Memory B cell (primary cell): ENCODE data around the gene WIZ.
"Not testable (repeated sequence)": the region's sequence is repeated elsewhere in the genome, so short reads cannot be mapped to it uniquely, and the experiment has no call there.

Experiments
- ATAC-seq: fragments of 150-1000 bp; cut with Tn5 transposase; 2 replicates; pipeline ENCODE4 v1.10.0; 2021; ENCODE audit warnings: low read depth, mild to moderate bottlenecking, moderate library complexity
- DNase-seq, 2 donors: peaks; one replicate each; pipeline ENCODE4 v3.0.0; 2022; ENCODE audit warnings: low spot score in 2 of 2
- H3K27ac Mint-ChIP-seq: one replicate; pipeline ENCODE4 v1.8.0; 2022; ENCODE audit warnings: mild to moderate bottlenecking, moderate library complexity, mixed read lengths
- H3K27me3 Mint-ChIP-seq: one replicate; pipeline ENCODE4 v1.8.0; 2022; ENCODE audit warnings: mixed read lengths
- H3K36me3 Mint-ChIP-seq: one replicate; pipeline ENCODE4 v1.8.0; 2022; ENCODE audit warnings: mild to moderate bottlenecking, mixed read lengths
- H3K4me1 Mint-ChIP-seq: one replicate; pipeline ENCODE4 v1.8.0; 2022; ENCODE audit warnings: mixed read lengths
- H3K4me3 Mint-ChIP-seq: one replicate; pipeline ENCODE4 v1.8.0; 2022; ENCODE audit warnings: mild to moderate bottlenecking, moderate library complexity, mixed read lengths
- H3K9me3 Mint-ChIP-seq: one replicate; pipeline ENCODE4 v1.8.0; 2022; ENCODE audit warnings: mixed read lengths

Gene WIZ, protein sequence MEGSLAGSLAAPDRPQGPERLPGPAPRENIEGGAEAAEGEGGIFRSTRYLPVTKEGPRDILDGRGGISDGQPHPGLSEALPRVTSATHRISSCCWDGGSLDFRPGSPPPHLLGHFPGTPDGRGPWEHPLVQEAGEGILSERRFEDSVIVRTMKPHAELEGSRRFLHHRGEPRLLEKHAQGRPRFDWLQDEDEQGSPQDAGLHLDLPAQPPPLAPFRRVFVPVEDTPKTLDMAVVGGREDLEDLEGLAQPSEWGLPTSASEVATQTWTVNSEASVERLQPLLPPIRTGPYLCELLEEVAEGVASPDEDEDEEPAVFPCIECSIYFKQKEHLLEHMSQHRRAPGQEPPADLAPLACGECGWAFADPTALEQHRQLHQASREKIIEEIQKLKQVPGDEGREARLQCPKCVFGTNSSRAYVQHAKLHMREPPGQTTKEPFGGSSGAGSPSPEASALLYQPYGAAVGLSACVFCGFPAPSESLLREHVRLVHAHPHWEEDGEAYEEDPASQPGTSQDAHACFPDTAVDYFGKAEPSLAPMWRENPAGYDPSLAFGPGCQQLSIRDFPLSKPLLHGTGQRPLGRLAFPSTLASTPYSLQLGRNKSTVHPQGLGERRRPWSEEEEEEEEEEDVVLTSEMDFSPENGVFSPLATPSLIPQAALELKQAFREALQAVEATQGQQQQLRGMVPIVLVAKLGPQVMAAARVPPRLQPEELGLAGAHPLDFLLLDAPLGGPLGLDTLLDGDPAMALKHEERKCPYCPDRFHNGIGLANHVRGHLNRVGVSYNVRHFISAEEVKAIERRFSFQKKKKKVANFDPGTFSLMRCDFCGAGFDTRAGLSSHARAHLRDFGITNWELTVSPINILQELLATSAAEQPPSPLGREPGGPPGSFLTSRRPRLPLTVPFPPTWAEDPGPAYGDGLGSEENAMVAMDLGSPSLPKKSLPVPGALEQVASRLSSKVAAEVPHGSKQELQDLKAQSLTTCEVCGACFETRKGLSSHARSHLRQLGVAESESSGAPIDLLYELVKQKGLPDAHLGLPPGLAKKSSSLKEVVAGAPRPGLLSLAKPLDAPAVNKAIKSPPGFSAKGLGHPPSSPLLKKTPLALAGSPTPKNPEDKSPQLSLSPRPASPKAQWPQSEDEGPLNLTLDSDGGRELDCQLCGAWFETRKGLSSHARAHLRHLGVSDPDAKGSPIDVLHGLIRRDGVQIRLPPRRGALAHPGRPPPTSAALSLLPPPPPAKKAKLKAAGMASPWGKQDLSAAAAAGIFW (N-terminal part only)

DNA sequence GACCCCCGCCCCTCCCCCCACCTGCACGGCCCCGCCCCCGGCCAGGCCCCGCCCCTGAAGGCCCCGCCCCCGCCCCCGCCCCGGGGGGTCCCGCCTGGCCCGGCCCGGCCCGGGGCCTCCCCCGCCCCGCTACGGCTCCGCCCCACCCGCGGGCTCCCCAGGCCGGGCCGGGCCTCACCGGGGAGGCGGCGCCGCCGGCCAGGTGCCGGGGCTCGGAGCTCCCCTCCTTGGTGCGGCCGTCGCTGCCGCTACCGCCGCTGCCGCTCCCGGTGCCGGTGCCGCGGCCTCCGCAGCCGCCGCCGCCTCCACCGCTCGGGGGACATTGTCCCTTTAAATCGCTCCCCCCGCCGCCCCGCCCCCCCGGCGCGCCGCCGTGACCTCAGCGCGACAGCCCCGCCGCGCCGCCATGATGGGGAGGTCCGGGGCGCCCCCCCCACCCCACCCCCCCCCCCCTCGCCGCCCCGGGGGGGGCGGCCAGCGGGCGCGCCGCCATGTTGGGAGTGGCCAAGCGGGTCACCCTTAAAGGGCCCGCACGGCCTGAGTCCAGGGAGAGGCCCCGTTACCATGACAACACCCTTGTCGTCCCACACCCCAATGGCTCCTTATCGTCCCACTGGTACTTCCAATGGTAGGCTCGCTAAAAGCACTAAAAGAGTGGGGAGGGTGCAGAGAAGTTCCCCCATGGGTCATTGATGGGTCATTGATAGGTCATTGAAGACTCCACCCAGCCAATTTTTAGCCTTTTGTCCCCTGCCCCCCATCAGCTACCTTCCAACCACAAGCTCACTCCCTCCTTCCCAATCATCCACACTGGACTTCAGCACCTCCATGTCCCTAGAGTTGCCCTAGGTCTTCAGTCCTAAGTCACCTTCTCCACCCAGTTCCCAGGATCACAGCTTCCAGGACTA is at the start of gene WIZ:
WIZ (minus strand) TSS at position 337 of the 908 bp plus-strand sequence. CDS start 1,649 bp downstream, outside the sequence.
- H3K4me3 Mint-ChIP-seq = peak within 1 kb of the TSS; percentile 82
- H3K4me1 Mint-ChIP-seq = peaks cover 22% of the 10 kb centered on the region
- H3K27me3 Mint-ChIP-seq = no peaks in the 10 kb centered on the region
- H3K36me3 Mint-ChIP-seq = peaks cover 16% of the 10 kb centered on the region
- DNase-seq = peak; percentile 84 to 90
- H3K9me3 Mint-ChIP-seq = no peaks in the 10 kb centered on the region
- peak within 1 kb of the TSS; percentile 86 for H3K27ac Mint-ChIP-seq
- ATAC-seq = peak; percentile 84

DNA sequence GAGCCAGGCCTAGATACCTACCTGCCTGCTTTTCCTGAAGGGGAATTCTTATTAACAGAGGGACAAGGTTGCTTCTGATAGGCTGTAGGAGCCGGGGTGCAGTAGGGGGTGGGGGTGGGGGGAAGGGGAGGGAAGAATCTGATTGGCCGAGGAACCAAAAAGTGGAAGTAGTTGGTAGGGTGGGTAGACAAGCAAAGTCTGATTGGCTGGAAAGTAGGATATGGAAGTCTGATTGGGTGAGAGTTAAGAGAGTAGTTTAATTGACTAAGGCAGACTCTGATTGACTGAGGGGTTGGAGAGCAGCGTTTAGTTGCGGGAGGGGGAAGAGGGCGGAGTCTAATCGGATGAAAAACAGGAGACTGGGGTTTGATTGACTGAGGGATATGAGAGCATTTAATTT is 49.2 kb upstream of the WIZ start:
- Mint-ChIP-seq H3K27me3 (peaks cover 19% of the 10 kb centered on the region), H3K27ac (no peak overlapping the region), H3K4me1 (no peaks in the 10 kb centered on the region), H3K9me3 (peaks cover 2% of the 10 kb centered on the region), H3K4me3 (no peak overlapping the region), H3K36me3 (no peaks in the 10 kb centered on the region)
- no peak for DNase-seq
- no peak for ATAC-seq

DNA sequence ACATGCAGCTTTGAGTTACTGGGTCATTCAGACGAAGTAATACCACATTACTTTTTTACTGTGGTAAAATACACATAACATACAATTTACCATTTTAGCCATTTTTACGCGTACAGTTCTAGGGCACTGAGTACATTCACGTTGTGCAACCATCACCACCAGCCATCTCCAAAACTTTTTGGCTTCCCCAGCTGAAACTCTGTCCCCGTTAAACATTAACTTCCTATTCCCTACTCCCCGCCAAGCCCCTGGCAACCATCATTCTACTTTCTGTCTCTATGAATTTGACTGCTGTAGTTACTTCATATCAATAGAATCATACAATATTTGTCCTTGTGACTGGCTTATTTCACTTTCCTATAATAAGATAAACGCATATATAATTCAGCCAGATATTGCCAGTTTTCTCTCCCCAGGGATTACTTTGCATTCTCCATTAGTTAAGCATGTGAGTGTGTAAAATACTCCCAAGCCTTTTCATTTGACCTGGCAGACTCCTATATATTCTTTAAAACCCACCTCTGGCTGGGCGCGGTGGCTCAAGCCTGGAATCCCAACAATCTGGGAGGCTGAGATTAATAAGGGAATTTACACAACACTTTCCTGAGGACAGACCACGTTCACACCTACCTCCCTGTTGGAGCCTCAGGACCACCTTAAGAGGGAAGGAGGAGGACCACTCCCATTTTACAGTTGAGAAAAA is 48.6 kb upstream of the WIZ start:
- DNase-seq = no peak
- no peak for ATAC-seq
- H3K4me3 Mint-ChIP-seq = no peak overlapping the region
- H3K4me1 Mint-ChIP-seq = no peaks in the 10 kb centered on the region
- H3K27ac Mint-ChIP-seq = no peak overlapping the region
- peaks cover 2% of the 10 kb centered on the region for H3K9me3 Mint-ChIP-seq
- H3K36me3 Mint-ChIP-seq = no peaks in the 10 kb centered on the region
- H3K27me3 Mint-ChIP-seq = peaks cover 19% of the 10 kb centered on the region

DNA sequence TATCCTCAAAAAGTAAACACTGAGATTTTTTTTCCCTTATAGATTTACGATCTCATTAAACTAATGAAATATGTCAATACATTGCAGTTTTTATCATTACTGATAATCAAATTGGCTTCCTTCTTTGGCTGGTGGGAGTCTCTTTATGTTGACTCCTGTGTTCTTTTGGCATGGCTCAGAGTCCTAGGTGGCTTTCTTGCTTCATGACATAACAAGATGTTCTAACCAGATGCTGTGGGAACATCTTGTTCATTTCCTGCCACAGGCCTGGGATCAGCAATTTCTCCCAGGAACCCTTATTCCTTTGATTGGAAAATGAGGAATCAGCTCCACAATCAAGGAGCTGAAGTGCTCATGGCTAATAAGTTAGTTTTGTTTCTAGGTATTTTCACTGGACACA is 45.4 kb upstream of the WIZ start:
- Mint-ChIP-seq H3K9me3 (peaks cover 2% of the 10 kb centered on the region), H3K36me3 (no peaks in the 10 kb centered on the region), H3K4me3 (no peak overlapping the region), H3K27me3 (peaks cover 14% of the 10 kb centered on the region), H3K27ac (no peak overlapping the region), H3K4me1 (no peaks in the 10 kb centered on the region)
- DNase-seq (no peak), ATAC-seq (no peak)

DNA sequence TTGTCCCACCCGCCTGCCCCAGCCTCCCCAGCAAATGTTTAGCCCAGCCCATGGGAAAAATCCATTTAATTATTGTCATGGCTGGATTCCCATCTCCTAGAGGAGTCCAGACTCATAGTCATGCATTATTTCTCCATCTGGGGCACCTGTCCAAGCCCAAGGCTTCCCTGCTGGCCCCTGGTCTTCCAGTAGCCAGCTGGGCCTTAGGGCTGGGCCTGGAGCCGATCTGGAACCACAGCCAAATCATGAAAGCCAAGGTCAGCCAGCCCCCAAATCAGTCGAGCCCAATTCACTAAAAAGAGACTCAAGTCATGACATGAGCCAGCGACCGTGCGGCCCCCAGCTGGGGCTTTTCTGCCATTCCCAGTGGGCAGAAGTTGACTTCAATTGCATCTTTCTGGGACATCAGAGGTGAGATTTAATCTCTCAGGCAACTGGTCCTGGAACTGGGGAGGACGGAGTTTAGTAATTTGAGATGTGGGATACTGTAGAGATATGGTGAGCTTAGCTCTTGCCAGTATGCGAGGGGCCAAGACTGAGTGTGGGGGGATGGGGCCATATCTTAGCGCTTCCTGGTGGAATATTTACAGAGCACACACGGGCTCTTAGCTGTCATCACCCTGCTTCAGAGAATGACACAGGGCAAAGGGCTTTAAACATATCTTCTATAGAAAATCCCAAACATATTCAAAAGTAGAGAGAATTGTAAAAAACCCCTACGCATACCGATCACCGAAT is 38.9 kb upstream of the WIZ start:
- no peak for ATAC-seq
- no peak overlapping the region for H3K4me3 Mint-ChIP-seq
- no peak for DNase-seq
- H3K27ac Mint-ChIP-seq = no peak overlapping the region
- H3K27me3 Mint-ChIP-seq = no peaks in the 10 kb centered on the region
- H3K9me3 Mint-ChIP-seq = peaks cover 2% of the 10 kb centered on the region
- H3K36me3 Mint-ChIP-seq = no peaks in the 10 kb centered on the region
- H3K4me1 Mint-ChIP-seq = no peaks in the 10 kb centered on the region

DNA sequence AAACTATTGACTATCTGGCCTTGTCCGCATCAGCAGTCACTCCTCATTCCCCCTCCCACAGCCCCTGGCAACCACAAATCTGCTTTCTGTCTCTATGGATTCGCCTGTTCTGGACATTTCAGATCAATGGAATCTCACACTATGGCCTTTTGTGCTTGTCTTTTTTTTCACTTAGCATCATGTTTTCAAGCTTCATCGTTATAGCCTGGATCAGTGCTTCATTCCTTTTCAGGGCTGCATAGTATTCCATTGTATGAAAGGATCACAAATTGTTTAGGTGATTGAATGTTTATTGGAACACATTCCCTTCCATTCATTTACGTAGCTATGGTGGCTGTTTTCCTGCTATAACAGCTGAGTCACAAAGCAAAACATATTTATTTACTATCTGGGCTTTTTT is 37.3 kb upstream of the WIZ start:
- H3K36me3 Mint-ChIP-seq = no peaks in the 10 kb centered on the region

DNA sequence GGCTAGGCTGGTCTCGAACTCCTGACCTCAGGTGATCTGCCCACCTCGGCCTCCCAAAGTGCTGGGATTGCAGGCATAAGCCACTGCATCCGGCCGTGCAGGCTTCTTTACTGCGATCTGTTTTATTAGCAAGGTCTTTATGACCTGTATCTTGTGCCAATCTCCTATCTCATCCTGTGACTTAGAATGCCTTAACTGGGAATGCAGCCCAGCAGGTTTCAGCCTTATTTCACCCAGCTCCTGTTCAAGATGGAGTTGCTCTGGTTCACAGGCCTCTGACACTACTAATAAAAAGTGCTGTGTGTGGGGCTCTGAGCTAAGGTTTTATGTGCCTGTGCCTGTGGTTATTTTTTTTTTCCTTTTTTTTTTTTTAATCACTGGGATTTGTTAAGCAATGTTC is 36.0 kb upstream of the WIZ start:
- H3K9me3 Mint-ChIP-seq, DNase-seq, H3K4me3 Mint-ChIP-seq, H3K36me3 Mint-ChIP-seq, H3K27ac Mint-ChIP-seq, H3K4me1 Mint-ChIP-seq, H3K27me3 Mint-ChIP-seq, ATAC-seq: not testable (repeated sequence)

More for the DNA sequence above, 37.3 kb upstream of the WIZ start:
- H3K27me3 Mint-ChIP-seq = no peaks in the 10 kb centered on the region
- peaks cover 2% of the 10 kb centered on the region for H3K9me3 Mint-ChIP-seq
- H3K27ac Mint-ChIP-seq = no peak overlapping the region
- no peaks in the 10 kb centered on the region for H3K4me1 Mint-ChIP-seq
- ATAC-seq (no peak), DNase-seq (no peak)
- H3K4me3 Mint-ChIP-seq = no peak overlapping the region

DNA sequence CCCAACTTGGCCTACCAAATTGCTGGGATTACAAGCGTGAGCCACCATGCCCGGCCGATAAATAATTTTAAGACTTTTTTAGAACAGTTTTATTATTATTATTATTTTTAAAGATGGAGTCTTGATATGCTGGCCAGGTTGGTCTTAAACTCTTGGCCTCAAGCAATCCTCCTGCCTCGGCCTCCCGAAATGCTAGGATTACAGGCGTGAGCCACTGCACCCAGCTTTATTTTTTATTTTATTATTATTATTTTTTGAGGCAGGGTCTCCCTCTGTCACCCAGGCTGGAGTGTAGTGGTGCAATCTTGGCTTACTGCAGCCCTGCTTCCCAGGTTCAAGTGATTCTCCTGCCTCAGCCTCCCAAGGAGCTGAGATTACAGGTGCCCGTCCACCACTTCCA is 31.2 kb upstream of the WIZ start:
- H3K27ac Mint-ChIP-seq, H3K4me1 Mint-ChIP-seq, H3K4me3 Mint-ChIP-seq, H3K36me3 Mint-ChIP-seq, H3K27me3 Mint-ChIP-seq, ATAC-seq, DNase-seq, H3K9me3 Mint-ChIP-seq: not testable (repeated sequence)

DNA sequence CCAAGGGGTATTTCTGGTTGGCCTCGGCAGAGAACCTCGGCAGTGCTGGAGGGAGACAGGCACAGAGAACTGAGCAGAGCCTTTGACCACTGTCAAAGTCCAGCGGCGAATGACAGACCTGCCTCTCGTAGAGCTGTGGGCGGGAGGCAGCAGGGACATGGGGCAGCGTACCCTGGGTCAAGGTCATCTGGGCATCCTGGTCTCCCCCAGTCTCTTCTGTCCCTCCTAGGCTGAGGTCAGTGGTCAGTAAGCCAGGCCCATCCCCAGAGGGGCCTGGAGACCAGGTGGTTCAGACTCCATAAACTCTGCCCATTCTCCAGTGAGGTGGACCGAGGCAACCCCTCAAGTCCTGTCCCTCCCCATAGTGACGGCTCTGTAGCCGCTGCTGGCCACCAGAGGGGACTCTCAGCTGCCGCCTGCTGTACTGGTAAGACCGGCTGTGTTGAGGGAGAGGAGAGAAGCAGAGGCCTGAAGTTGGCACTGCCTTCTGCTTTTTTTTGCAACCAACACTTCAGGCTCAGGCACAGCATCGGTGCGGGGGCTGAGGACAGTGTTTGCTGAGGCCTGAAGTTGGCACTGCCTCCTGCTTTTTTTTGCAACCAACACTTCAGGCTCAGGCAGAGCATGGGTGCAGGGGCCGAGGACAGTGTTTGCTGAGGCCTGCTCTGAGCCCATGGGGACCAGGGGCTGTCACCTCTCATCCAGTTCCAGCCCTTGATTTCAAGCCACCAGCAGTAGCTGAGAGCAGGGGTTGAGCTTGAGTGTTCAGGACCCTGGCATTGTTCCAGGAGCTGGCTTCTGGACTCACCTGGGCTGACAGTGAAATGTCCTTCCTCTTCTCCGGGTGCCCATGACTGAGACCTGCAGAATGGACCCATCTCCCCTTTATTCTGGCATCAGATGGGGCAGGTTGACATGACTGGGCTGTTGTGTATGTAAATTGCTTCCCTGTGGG is 29.9 kb upstream of the WIZ start, which contains the start of gene PGLYRP2:
PGLYRP2 (minus strand) TSS at position 111 of the 955 bp plus-strand sequence. CDS start 130 bp downstream, outside the sequence.
- Mint-ChIP-seq H3K4me3 (no peak within 1 kb of the TSS), H3K4me1 (no peaks in the 10 kb centered on the region), H3K27ac (no peak within 1 kb of the TSS), H3K27me3 (no peaks in the 10 kb centered on the region), H3K9me3 (no peaks in the 10 kb centered on the region), H3K36me3 (no peaks in the 10 kb centered on the region)
- ATAC-seq (no peak), DNase-seq (no peak)

DNA sequence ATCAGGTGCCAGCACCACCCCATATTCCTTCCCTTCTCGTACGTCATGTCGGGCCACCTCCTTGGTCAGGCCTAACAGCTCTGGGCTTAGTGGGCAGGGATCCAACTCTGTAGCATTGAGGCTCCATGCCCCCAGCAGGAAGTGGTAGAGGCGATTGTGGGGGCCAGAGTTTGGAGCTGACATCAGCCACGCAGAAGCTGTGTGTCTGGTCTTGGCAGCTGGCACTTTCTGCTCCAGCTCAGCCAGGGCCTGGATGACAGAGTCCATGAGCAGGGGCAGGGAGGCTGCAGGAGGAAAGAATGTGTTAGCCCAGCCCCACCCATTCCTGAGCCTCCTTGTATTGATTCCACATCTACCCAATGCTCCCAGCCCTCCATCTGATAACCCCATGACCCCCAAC is 26.6 kb upstream of the WIZ start:
- ATAC-seq = no peak
- H3K36me3 Mint-ChIP-seq = no peaks in the 10 kb centered on the region
- no peak for DNase-seq
- no peaks in the 10 kb centered on the region for H3K9me3 Mint-ChIP-seq
- no peak overlapping the region for H3K4me3 Mint-ChIP-seq
- peaks cover 4% of the 10 kb centered on the region for H3K4me1 Mint-ChIP-seq
- no peak overlapping the region for H3K27ac Mint-ChIP-seq
- H3K27me3 Mint-ChIP-seq = peaks cover 1% of the 10 kb centered on the region

DNA sequence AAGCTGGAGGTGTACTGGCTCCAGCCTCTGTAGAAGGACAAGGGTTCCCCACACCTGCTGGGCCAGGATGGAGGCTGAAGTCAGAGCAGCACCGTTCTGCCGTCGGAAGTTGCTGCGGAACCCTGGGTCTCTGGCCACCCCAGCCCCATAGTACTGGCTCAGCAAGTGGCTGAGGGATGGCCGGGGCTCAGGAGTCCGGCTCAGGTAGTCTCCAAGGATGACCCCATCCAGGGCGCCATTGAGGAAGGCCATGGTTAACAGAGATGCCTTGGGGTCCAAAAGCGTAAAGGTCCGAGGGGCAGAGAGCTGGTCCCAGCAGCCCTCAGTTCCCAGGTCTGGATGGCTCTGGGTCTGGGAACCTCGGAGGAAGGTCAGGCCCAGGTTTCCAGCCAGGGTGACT is 25.9 kb upstream of the WIZ start:
- H3K4me3 Mint-ChIP-seq = no peak overlapping the region
- H3K27me3 Mint-ChIP-seq = peaks cover 1% of the 10 kb centered on the region
- peaks cover 4% of the 10 kb centered on the region for H3K4me1 Mint-ChIP-seq
- no peaks in the 10 kb centered on the region for H3K9me3 Mint-ChIP-seq
- H3K36me3 Mint-ChIP-seq = no peaks in the 10 kb centered on the region
- H3K27ac Mint-ChIP-seq = no peak overlapping the region
- DNase-seq = no peak
- no peak for ATAC-seq
